ENCODE data around the gene TCEANC2. TPM values are rescaled to one million over a fixed set of nuclear protein-coding genes. Genes with fewer than 3 reads are reported as not detected.

Gene TCEANC2
- total RNA-seq, 1 donor from 2014 or later: 0.64 TPM

GRCh38 chr1:54009406-54009805 is 44.0 kb upstream of the TCEANC2 start:
- Histone ChIP-seq H3K27me3 (no peaks in the 10 kb centered on the region), H3K27ac (no peak overlapping the region), H3K4me3 (no peak overlapping the region), H3K4me1 (no peaks in the 10 kb centered on the region), H3K9me3 (no peaks in the 10 kb centered on the region), H3K36me3 (no peaks in the 10 kb centered on the region)
- no peak for DNase-seq (ENCODE audit: low spot score in 2 of 2)
- TF ChIP-seq, protein P1, sequence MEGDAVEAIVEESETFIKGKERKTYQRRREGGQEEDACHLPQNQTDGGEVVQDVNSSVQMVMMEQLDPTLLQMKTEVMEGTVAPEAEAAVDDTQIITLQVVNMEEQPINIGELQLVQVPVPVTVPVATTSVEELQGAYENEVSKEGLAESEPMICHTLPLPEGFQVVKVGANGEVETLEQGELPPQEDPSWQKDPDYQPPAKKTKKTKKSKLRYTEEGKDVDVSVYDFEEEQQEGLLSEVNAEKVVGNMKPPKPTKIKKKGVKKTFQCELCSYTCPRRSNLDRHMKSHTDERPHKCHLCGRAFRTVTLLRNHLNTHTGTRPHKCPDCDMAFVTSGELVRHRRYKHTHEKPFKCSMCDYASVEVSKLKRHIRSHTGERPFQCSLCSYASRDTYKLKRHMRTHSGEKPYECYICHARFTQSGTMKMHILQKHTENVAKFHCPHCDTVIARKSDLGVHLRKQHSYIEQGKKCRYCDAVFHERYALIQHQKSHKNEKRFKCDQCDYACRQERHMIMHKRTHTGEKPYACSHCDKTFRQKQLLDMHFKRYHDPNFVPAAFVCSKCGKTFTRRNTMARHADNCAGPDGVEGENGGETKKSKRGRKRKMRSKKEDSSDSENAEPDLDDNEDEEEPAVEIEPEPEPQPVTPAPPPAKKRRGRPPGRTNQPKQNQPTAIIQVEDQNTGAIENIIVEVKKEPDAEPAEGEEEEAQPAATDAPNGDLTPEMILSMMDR (IDR thresholded peaks at IDR 0.05): no peak
- intact Hi-C loops (cut with DNase I): no loop called here

GRCh38 chr1:54010415-54011117 is 42.8 kb upstream of the TCEANC2 start:
- no peaks in the 10 kb centered on the region for H3K4me1 ChIP-seq
- no peak overlapping the region for H3K27ac ChIP-seq
- intact Hi-C loops (cut with DNase I): no loop called here
- H3K9me3 ChIP-seq: no peaks in the 10 kb centered on the region
- TF ChIP-seq, protein P1 (IDR thresholded peaks at IDR 0.05): no peak
- no peaks in the 10 kb centered on the region for H3K27me3 ChIP-seq
- no peaks in the 10 kb centered on the region for H3K36me3 ChIP-seq
- DNase-seq (ENCODE audit: low spot score in 2 of 2): no peak
- no peak overlapping the region for H3K4me3 ChIP-seq

DNA sequence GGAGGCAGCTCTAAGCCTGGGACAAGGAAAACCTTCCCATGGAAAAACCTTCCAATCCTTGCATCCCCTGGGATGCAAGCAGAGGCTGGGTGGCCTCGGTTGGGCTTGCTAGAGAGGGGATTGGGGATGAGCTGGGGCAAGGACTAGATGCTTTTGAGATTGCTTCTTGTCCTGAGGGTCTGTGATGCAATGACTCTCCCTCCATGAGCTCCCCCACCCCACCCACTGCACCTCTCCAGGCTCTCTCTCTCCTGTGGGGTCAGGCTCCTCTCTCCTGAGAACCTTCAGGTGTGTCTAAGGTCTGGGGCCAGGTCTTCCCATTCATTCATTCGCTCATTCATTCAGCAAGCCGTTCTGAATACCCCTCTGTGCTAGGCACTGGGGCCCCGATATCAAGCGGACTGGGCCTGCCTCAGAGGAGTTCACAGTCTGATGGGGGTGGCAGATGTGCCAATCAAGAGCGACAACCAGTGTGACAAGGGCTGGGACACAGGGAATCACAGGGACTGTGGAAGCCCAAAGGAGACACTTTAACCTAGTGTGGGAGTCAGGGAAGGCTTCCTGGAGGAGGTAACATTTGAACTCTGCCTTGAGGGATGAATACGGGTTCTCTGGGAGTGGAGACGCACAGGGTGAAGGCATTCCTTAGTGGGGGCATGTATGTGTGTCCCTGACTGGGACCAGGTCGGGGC is 41.9 kb upstream of the TCEANC2 start:
- H3K9me3 ChIP-seq: no peaks in the 10 kb centered on the region
- H3K27me3 ChIP-seq: no peaks in the 10 kb centered on the region
- H3K4me1 ChIP-seq: no peaks in the 10 kb centered on the region
- DNase-seq (ENCODE audit: low spot score in 2 of 2): no peak
- H3K27ac ChIP-seq: no peak overlapping the region
- intact Hi-C loops (cut with DNase I): no loop called here
- TF ChIP-seq, protein P1 (IDR thresholded peaks at IDR 0.05): no peak
- no peaks in the 10 kb centered on the region for H3K36me3 ChIP-seq
- no peak overlapping the region for H3K4me3 ChIP-seq

- no peaks in the 10 kb centered on the region for H3K9me3 ChIP-seq
- H3K4me3 ChIP-seq: no peak overlapping the region
- DNase-seq (ENCODE audit: low spot score in 2 of 2): no peak
- intact Hi-C loops (cut with DNase I): no loop called here
- H3K27me3 ChIP-seq: no peaks in the 10 kb centered on the region
- no peaks in the 10 kb centered on the region for H3K36me3 ChIP-seq
- no peak overlapping the region for H3K27ac ChIP-seq
- no peaks in the 10 kb centered on the region for H3K4me1 ChIP-seq
- TF ChIP-seq, protein P1 (IDR thresholded peaks at IDR 0.05): no peak
These were observed 41.4 kb upstream of the TCEANC2 start for GRCh38 chr1:54012008-54012325.

GRCh38 chr1:54012863-54013262 is 40.5 kb upstream of the TCEANC2 start:
- TF ChIP-seq, protein P1 (IDR thresholded peaks at IDR 0.05): no peak
- DNase-seq (ENCODE audit: low spot score in 2 of 2): no peak
- Histone ChIP-seq H3K9me3 (no peaks in the 10 kb centered on the region), H3K27ac (no peak overlapping the region), H3K4me1 (no peaks in the 10 kb centered on the region), H3K27me3 (no peaks in the 10 kb centered on the region), H3K4me3 (no peak overlapping the region), H3K36me3 (no peaks in the 10 kb centered on the region)
- intact Hi-C loops (cut with DNase I): no loop called here
